Stimulated activated CD4-positive, alpha-beta T cell treated with anti-CD3 and anti-CD28 coated beads, Interleukin-2, amount 100 ng/mL, for 4 hours (primary cell): ENCODE measurements around the gene MRC2.
A peak's percentile ranks its signal among the peaks of the same experiment; 100 is the strongest.

ENCODE experiments used
- DNase-seq: peaks from one replicate; pipeline ENCODE4 v3.0.0-alpha.2; 2020; ENCODE audit warnings: low read depth

MRC2 gene

GRCh38 chr17:62720126-62720850 is 92.8 kb downstream of the MRC2 start:
- no peak for DNase-seq

GRCh38 chr17:62722625-62723024 is 95.2 kb downstream of the MRC2 start:
- DNase-seq: no peak

- no peak for DNase-seq
Observed at GRCh38 chr17:62723842-62724241, 96.4 kb downstream of the MRC2 start.

GRCh38 chr17:62724398-62725146 is 97.1 kb downstream of the MRC2 start:
- DNase-seq: peak; percentile 79

GRCh38 chr17:62725791-62726249 is 98.3 kb downstream of the MRC2 start:
- no peak for DNase-seq

- DNase-seq: no peak
Observed at GRCh38 chr17:62727916-62728672, 100.6 kb downstream of the MRC2 start.

GRCh38 chr17:62732125-62732524 is 104.7 kb downstream of the MRC2 start:
- no peak for DNase-seq

GRCh38 chr17:62735044-62735651 is 107.7 kb downstream of the MRC2 start:
- DNase-seq: no peak

- no peak for DNase-seq
Observed at GRCh38 chr17:62737513-62737912, 110.0 kb downstream of the MRC2 start.

GRCh38 chr17:62738281-62738680 is 110.8 kb downstream of the MRC2 start:
- DNase-seq: no peak

- no peak for DNase-seq
Observed at GRCh38 chr17:62739645-62740388, 112.3 kb downstream of the MRC2 start.

- no peak for DNase-seq
Observed at GRCh38 chr17:62741290-62741689, 113.8 kb downstream of the MRC2 start.
